ENCODE results near the gene MTHFSD. TPM values are rescaled to one million over a fixed set of nuclear protein-coding genes. Genes with fewer than 3 reads are reported as not detected.

MTHFSD gene
- total RNA-seq, 4 donors from 2014 or later = 12.5 to 26.6 (median 19.3) TPM

DNA sequence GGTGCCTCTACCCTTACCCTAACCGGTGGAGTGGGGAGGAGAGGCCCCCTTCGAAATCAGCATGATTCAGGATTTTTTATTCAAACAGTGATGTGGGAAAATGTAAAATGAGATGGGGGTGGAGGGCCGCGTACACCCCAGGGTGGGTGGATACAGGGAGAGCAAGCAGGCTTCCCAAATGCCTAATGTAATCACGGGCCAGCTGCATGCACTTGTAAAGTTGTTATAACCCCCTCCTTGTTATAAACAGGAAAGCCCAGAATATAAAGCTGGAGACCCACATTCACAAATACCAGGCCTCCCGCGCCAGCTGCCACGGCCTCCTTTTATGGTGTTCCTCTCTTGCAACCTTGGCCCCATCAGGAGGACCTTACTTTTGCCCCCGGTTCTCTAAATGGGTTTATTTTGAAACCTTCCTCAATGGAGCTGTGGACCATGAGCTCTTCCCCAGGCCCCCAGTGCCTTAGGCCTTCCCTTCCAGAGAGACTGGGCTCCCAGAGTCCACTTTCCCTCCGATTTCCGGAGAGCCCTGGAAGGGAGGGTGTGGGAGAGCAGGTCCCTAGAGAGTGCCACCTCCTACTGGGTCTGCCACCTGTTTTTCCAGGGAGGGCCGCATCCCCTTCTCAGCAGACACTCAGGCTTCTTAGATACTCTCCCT is 22.4 kb upstream of the MTHFSD start:
- no peak for ATAC-seq
- H3K36me3 ChIP-seq = no peaks in the 10 kb centered on the region
- H3K4me1 ChIP-seq = peaks cover 0 to 38% (median 3%) of the 10 kb centered on the region in 3 donors
- H3K9me3 ChIP-seq = no peaks in the 10 kb centered on the region
- TF ChIP-seq EP300 (IDR thresholded peaks at IDR 0.05) = no peak
- no peak for TF ChIP-seq POLR2AphosphoS5 (IDR thresholded peaks at IDR 0.05)
- TF ChIP-seq, protein P1, sequence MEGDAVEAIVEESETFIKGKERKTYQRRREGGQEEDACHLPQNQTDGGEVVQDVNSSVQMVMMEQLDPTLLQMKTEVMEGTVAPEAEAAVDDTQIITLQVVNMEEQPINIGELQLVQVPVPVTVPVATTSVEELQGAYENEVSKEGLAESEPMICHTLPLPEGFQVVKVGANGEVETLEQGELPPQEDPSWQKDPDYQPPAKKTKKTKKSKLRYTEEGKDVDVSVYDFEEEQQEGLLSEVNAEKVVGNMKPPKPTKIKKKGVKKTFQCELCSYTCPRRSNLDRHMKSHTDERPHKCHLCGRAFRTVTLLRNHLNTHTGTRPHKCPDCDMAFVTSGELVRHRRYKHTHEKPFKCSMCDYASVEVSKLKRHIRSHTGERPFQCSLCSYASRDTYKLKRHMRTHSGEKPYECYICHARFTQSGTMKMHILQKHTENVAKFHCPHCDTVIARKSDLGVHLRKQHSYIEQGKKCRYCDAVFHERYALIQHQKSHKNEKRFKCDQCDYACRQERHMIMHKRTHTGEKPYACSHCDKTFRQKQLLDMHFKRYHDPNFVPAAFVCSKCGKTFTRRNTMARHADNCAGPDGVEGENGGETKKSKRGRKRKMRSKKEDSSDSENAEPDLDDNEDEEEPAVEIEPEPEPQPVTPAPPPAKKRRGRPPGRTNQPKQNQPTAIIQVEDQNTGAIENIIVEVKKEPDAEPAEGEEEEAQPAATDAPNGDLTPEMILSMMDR (IDR thresholded peaks at IDR 0.05) = no peak
- no peak for TF ChIP-seq POLR2A (IDR thresholded peaks at IDR 0.05)
- H3K27me3 ChIP-seq = peaks cover 97% of the 10 kb centered on the region
- 30 to 57% methylated on average over 2 to 9 of the region's 12 CpGs for WGBS, 2 donors (ENCODE audit: low coverage in 1 of 2)
- peak overlapping the region in 3 of 4 donors; percentile 27 to 67 (median 55) for H3K27ac ChIP-seq
- no peak overlapping the region for H3K4me3 ChIP-seq

DNA sequence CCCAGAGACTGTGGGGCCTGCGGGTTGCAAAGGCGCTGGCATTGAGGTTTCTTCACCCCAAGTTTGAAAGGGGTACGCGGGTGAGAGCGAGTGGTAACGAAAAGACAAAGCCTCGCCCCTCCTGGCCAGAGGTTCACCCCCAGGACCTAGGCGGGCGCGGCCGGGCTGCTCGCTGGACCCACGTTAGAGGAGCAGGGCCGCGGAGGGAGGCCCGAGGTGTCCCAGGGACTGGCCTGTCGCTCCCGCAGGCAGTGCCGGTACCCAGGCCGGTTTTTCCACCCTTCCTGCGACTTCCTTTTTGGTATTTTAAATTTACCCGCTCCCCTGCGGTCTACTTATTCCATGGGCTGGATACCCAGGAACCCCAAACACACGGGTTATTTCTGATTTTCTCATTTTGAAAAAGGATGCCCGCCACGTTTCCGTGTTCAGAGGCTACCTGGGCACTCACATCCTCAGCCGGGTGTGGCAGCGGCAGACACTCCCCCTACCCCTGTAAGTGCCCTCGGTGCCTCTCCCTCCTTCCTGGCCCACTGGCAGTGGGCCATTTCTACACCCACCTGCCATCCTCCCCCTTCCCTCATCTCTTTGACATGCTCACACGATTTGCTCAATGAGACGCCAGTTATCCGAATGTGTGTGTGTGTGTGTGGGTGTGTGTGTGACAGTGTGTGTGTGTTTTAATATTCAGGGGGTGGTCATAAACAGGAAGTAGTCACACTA is 21.7 kb upstream of the MTHFSD start:
- H3K27me3 ChIP-seq = peaks cover 100% of the 10 kb centered on the region
- H3K4me3 ChIP-seq = peak overlapping the region in 1 of 2 donors; percentile 38
- TF ChIP-seq EP300 (IDR thresholded peaks at IDR 0.05) = no peak
- TF ChIP-seq POLR2A (IDR thresholded peaks at IDR 0.05) = no peak
- TF ChIP-seq, protein P1 (IDR thresholded peaks at IDR 0.05) = no peak
- no peak for TF ChIP-seq POLR2AphosphoS5 (IDR thresholded peaks at IDR 0.05)
- H3K36me3 ChIP-seq = no peaks in the 10 kb centered on the region
- no peak for ATAC-seq
- whole genome bisulfite sequencing, 2 donors (ENCODE audit: low coverage in 1 of 2) = 34 to 41% methylated on average over 8 to 12 of the region's 33 CpGs
- H3K27ac ChIP-seq = peak overlapping the region in 3 of 4 donors; percentile 14 to 67 (median 20)
- no peaks in the 10 kb centered on the region for H3K9me3 ChIP-seq
- H3K4me1 ChIP-seq = peaks cover 0 to 38% (median 3%) of the 10 kb centered on the region in 3 donors

DNA sequence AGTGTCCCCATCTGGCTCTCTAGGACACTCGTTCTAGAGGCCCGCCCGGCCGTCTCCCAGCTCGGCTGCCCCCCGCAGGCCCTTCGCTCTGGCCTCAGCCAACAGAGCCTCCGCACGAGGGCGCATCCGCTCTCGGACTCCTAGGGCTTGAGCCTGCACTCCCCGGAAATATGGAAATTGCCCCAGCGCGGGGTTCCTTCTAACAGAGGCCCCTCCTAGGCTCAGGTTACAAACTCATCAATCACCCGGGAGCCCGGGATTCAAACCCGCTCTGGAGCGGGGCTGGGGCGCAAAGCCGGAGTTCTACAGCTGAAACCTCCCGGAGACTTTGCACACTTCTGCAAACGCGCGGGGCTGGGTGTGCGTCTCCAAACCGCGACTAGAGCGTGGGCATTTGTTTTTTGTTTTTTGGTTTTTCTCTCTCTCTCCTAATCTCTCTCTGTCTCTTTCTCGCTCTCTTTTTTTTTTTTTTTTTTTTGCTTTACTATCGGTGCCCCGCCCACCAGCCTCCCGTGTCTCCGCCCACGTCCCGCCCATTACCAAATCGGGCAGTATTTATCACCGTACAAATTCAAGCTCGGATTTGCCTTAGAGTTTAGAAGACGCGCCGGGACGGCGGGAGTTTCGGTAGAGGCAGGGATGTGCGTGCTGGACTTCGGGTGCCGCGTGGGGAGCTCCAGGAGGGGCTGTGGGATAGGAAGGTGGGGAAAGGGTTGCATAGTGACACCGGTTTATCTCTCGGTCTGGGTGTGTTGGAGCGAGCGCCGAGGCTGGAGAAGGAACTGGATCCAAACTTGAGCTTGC is 20.9 kb upstream of the MTHFSD start:
- Histone ChIP-seq H3K27me3 (peaks cover 100% of the 10 kb centered on the region), H3K27ac (peak overlapping the region in 3 of 4 donors; percentile 14 to 67 (median 20)), H3K4me3 (peak overlapping the region in 1 of 2 donors; percentile 38), H3K36me3 (no peaks in the 10 kb centered on the region), H3K9me3 (no peaks in the 10 kb centered on the region), H3K4me1 (peaks cover 0 to 38% (median 3%) of the 10 kb centered on the region in 3 donors)
- WGBS, 2 donors (ENCODE audit: low coverage in 1 of 2) = 0 to 1% methylated on average over 5 to 18 of the region's 54 CpGs
- peak; percentile 50 for ATAC-seq
- TF ChIP-seq EP300 (IDR thresholded peaks at IDR 0.05) (no peak), POLR2AphosphoS5 (IDR thresholded peaks at IDR 0.05) (peak; percentile 41), POLR2A (IDR thresholded peaks at IDR 0.05) (no peak)
- TF ChIP-seq, protein P1 (IDR thresholded peaks at IDR 0.05) = peak in 2 of 4 experiments; percentile 18 to 52

DNA sequence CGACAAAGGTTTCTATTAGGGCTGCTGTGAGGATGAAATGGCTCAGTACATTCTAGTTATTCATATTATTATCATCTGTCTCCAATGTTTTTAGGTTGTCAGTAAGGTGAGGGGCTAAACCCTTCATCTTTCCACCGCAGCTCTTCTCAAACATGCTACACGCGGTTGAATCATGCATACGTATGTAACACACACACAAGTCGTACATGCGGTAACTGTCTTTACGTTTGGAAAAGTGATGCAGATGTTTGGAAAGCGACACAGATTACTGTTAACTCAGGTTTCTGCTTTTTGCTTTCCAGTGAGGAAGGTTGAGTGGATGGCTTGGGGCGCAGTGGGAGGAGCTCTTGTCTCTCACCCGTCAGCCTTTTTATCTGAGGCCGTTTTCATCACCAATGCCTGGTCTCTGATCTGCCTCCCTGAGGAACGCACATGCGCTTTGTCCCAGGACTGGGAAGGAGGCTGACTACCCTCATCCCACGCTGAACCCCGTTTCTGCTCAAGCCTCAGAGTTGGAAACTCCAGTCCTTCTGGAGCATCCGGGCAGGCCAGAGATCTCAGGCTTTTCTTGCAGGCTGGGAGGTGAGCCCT is 20.2 kb upstream of the MTHFSD start:
- WGBS, 2 donors (ENCODE audit: low coverage in 1 of 2) = 73 to 79% methylated on average over 8 to 11 of the region's 17 CpGs
- peak overlapping the region in 2 of 4 donors; percentile 25 to 50 for H3K27ac ChIP-seq
- H3K27me3 ChIP-seq = peaks cover 100% of the 10 kb centered on the region
- ATAC-seq = no peak
- TF ChIP-seq POLR2AphosphoS5 (IDR thresholded peaks at IDR 0.05) = no peak
- no peak for TF ChIP-seq POLR2A (IDR thresholded peaks at IDR 0.05)
- TF ChIP-seq, protein P1 (IDR thresholded peaks at IDR 0.05) = no peak
- TF ChIP-seq EP300 (IDR thresholded peaks at IDR 0.05) = no peak
- peaks cover 0 to 38% (median 3%) of the 10 kb centered on the region in 3 donors for H3K4me1 ChIP-seq
- H3K9me3 ChIP-seq = no peaks in the 10 kb centered on the region
- no peaks in the 10 kb centered on the region for H3K36me3 ChIP-seq
- H3K4me3 ChIP-seq = peak overlapping the region in 1 of 2 donors; percentile 38

All from gastroesophageal sphincter (tissue), 4 donors.